ENCODE measurements around the gene LHX1. TPM values are rescaled to one million over a fixed set of nuclear protein-coding genes. Genes with fewer than 3 reads are reported as not detected.

Gene LHX1
- total RNA-seq, 6 donors from 2014 or later = not detected

DNA sequence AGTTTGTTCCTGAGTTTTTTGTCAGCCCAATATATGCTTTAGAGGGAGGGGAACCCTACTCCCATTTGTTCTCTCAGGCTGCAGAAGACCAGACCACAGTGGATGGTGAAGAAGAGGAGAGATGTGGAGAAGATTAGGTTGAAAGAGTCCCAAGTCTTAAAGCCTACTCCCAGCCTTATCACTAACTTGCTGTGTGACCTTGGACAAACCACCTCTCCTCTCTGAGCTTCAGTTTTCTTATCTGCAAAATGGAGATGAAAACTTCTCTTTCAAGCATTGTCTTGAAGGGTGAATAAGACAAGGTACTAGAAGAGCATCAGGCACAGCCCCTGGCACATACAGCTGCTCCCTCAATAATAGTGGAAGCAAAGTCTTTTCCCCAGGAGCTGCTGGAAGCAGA is 15.1 kb upstream of the LHX1 start:
- Histone ChIP-seq H3K27me3 (peaks cover 0 to 8% (median 2%) of the 10 kb centered on the region in 4 donors), H3K4me1 (no peaks in the 10 kb centered on the region), H3K27ac (no peak overlapping the region), H3K36me3 (no peaks in the 10 kb centered on the region), H3K4me3 (no peak overlapping the region), H3K9me3 (no peaks in the 10 kb centered on the region)
- DNase-seq (no peak), ATAC-seq (ENCODE audit: low FRiP score in 2 of 2) (no peak)
- no peak for TF ChIP-seq POLR2AphosphoS5 (IDR thresholded peaks at IDR 0.05)

DNA sequence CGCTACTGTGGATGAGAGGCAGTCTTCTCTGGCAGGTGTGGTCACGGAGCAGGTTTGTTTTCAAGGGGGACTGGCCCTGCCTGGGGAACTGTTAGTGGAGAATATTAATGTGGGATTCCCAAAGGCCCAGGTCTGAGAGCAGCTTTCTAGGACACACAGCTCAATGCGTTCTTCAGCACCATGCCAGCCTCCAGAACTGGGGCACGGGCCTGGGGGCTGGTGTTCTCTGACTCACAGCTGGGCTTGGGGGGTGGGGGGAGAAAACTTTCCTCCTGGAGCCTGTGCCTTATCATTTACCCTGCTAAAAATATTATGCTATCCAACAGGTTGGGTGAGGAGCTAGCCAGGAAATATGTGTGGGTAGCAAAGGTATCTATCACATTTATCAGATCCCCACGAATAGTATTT is 13.5 kb upstream of the LHX1 start:
- no peak for TF ChIP-seq EP300 (IDR thresholded peaks at IDR 0.05)
- TF ChIP-seq POLR2A (IDR thresholded peaks at IDR 0.05) = no peak
- TF ChIP-seq, protein P1, sequence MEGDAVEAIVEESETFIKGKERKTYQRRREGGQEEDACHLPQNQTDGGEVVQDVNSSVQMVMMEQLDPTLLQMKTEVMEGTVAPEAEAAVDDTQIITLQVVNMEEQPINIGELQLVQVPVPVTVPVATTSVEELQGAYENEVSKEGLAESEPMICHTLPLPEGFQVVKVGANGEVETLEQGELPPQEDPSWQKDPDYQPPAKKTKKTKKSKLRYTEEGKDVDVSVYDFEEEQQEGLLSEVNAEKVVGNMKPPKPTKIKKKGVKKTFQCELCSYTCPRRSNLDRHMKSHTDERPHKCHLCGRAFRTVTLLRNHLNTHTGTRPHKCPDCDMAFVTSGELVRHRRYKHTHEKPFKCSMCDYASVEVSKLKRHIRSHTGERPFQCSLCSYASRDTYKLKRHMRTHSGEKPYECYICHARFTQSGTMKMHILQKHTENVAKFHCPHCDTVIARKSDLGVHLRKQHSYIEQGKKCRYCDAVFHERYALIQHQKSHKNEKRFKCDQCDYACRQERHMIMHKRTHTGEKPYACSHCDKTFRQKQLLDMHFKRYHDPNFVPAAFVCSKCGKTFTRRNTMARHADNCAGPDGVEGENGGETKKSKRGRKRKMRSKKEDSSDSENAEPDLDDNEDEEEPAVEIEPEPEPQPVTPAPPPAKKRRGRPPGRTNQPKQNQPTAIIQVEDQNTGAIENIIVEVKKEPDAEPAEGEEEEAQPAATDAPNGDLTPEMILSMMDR (IDR thresholded peaks at IDR 0.05) = no peak
- no peak for TF ChIP-seq POLR2AphosphoS5 (IDR thresholded peaks at IDR 0.05)
- peaks cover 0 to 6% (median 5%) of the 10 kb centered on the region in 4 donors for H3K4me1 ChIP-seq
- H3K27me3 ChIP-seq = peaks cover 0 to 21% (median 11%) of the 10 kb centered on the region in 4 donors
- no peak overlapping the region for H3K4me3 ChIP-seq
- WGBS, 2 donors = 64 to 74% methylated on average over 5 of the region's 5 CpGs
- ATAC-seq (ENCODE audit: low FRiP score in 2 of 2) (no peak), DNase-seq (no peak)
- H3K9me3 ChIP-seq = no peaks in the 10 kb centered on the region
- H3K27ac ChIP-seq = no peak overlapping the region
- no peaks in the 10 kb centered on the region for H3K36me3 ChIP-seq

DNA sequence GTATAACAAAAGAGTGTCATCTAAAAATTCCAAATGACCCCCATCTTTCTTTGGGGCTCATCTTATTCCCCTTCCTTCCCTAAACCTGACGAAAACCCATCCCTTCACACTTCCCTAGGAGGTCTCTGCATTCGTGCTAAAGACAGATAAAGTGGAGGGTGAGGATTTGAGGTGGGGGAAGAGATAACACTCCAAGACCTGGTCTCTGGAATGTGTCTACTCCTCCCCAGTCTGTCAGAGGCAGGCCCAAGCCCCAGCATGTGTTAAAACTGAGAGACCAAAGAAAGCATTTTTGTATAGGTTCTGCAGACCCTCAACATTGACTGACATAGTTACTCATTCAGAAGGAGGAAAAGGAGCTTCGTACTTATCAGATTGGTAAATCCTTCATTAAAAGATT is 11.0 kb upstream of the LHX1 start:
- H3K36me3 ChIP-seq = no peaks in the 10 kb centered on the region
- H3K27ac ChIP-seq = no peak overlapping the region
- 56 to 66% methylated on average over 3 of the region's 3 CpGs for WGBS, 2 donors
- H3K27me3 ChIP-seq = peaks cover 0 to 44% (median 21%) of the 10 kb centered on the region in 4 donors
- no peak for DNase-seq
- H3K4me1 ChIP-seq = peaks cover 0 to 6% (median 5%) of the 10 kb centered on the region in 4 donors
- ATAC-seq (ENCODE audit: low FRiP score in 2 of 2) = no peak
- TF ChIP-seq POLR2AphosphoS5 (IDR thresholded peaks at IDR 0.05) (no peak), EP300 (IDR thresholded peaks at IDR 0.05) (no peak), POLR2A (IDR thresholded peaks at IDR 0.05) (no peak)
- TF ChIP-seq, protein P1 (IDR thresholded peaks at IDR 0.05) = no peak
- H3K4me3 ChIP-seq = no peak overlapping the region
- no peaks in the 10 kb centered on the region for H3K9me3 ChIP-seq

GRCh38 chr17:36926701-36927100 is 10.6 kb upstream of the LHX1 start:
- no peak for TF ChIP-seq POLR2AphosphoS5 (IDR thresholded peaks at IDR 0.05)
- TF ChIP-seq POLR2A (IDR thresholded peaks at IDR 0.05) = no peak
- TF ChIP-seq, protein P1 (IDR thresholded peaks at IDR 0.05) = no peak
- TF ChIP-seq EP300 (IDR thresholded peaks at IDR 0.05) = no peak
- ATAC-seq (ENCODE audit: low FRiP score in 2 of 2) = no peak
- Histone ChIP-seq H3K9me3 (no peaks in the 10 kb centered on the region), H3K27ac (no peak overlapping the region), H3K4me1 (peaks cover 2 to 10% (median 7%) of the 10 kb centered on the region in 4 donors), H3K4me3 (no peak overlapping the region), H3K27me3 (peaks cover 0 to 48% (median 24%) of the 10 kb centered on the region in 4 donors), H3K36me3 (no peaks in the 10 kb centered on the region)
- DNase-seq = no peak
- 69 to 80% methylated on average over 2 of the region's 2 CpGs for WGBS, 2 donors

DNA sequence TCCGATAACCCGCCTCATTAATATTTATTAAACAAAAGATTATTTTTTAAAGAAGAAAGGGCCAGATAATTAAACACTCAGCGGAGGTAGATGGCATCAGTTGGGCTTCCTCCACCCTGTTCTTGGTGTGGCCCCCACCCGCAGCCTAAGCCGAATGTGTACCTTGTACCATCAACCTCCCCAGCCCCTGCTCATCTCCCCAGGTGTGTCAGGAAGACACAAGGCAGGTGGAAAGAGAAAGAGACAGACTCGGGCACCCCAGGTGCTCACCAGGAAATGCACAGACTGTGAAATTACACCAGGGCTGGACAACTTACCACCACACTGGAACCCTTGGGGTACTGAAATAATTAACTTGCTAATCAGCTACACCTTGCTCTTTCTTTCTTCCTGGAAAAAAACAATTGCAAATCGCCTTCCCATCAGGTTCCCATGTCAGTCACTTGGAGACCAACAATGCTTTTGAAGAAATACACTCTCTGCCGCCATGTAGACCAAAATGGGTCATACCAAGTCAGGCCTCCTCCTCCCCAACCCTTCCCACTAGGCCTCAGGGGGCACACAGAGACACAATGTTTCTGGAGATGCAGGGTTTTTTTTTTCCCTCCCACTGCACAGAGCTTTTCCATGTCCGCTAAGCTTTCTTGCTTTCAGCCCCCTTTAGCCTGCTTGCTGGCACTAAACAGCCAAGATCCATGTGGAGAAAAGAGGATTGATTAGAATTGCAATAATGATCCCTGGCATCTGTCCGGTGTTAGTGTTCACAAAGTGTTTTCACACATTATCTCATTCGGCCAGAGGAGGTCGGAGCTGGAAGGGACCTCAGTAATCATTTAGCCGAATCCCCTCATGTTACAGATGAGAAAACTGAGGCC is 8.6 kb upstream of the LHX1 start:
- H3K9me3 ChIP-seq = no peaks in the 10 kb centered on the region
- no peak overlapping the region for H3K4me3 ChIP-seq
- H3K27me3 ChIP-seq = peaks cover 0 to 67% (median 43%) of the 10 kb centered on the region in 4 donors
- no peak for DNase-seq
- H3K36me3 ChIP-seq = no peaks in the 10 kb centered on the region
- no peak overlapping the region for H3K27ac ChIP-seq
- TF ChIP-seq, protein P1 (IDR thresholded peaks at IDR 0.05) = no peak
- TF ChIP-seq POLR2A (IDR thresholded peaks at IDR 0.05) (no peak), POLR2AphosphoS5 (IDR thresholded peaks at IDR 0.05) (no peak), EP300 (IDR thresholded peaks at IDR 0.05) (no peak)
- WGBS, 2 donors = 39% methylated on average over 12 to 13 of the region's 13 CpGs
- ATAC-seq (ENCODE audit: low FRiP score in 2 of 2) = no peak
- peaks cover 20 to 30% (median 27%) of the 10 kb centered on the region in 4 donors for H3K4me1 ChIP-seq
